K562 (cell line): ENCODE data around the gene CD164. TPM values are rescaled to one million over a fixed set of nuclear protein-coding genes. Genes with fewer than 3 reads are reported as not detected.

Experiments used
- BRD9 ChIP-seq: fragments of 450-650 bp; IDR thresholded peaks from 2 replicates; pipeline ENCODE4 v1.6.1; 2018; ENCODE audit warnings: low read depth; ENCODE audit not compliant: partially characterized antibody
- E2F1 ChIP-seq: sonication (generic); formaldehyde crosslinking; IDR thresholded peaks from 2 replicates; pipeline ENCODE4 v1.8.1; 2023; ENCODE audit warnings: mild to moderate bottlenecking, missing genetic modification reagents, moderate library complexity
- ESRRA ChIP-seq: fragments of 450-650 bp; IDR thresholded peaks from 2 replicates; pipeline ENCODE4 v1.6.1; 2014; ENCODE audit warnings: low read depth, mild to moderate bottlenecking, moderate library complexity, borderline replicate concordance
- HDAC6 ChIP-seq: IDR thresholded peaks from 2 replicates; pipeline ENCODE4 v1.6.1; 2012; ENCODE audit warnings: low read depth, mild to moderate bottlenecking, control low read depth, inconsistent platforms, low read length, moderate library complexity
- ID3 ChIP-seq, 2 experiments: fragments of 250-450 bp in 1 of 2; fragments of 450-650 bp in 1 of 2; sonication (Bioruptor Pico) in 1 of 2; IDR thresholded peaks; 2 replicates each; pipeline versions ENCODE4 v1.6.1 to v1.8.0; 2016 to 2021; ENCODE audit warnings: mild to moderate bottlenecking in 2 of 2, moderate library complexity in 2 of 2, missing compliant biosample characterization in 1 of 2, missing genetic modification characterization in 1 of 2
- KDM1A ChIP-seq, 2 experiments: fragments of 450-650 bp; IDR thresholded peaks; 2 replicates each; pipeline ENCODE4 v1.6.1; 2016; ENCODE audit warnings: mild to moderate bottlenecking in 2 of 2
- NFATC3 ChIP-seq: fragments of 450-650 bp; IDR thresholded peaks from 2 replicates; pipeline ENCODE4 v1.6.1; 2017; ENCODE audit warnings: mild to moderate bottlenecking
- NRF1 ChIP-seq, 2 experiments: fragments of 450-650 bp; IDR thresholded peaks in 1 of 2; conservative IDR thresholded peaks in 1 of 2; 2 replicates each; pipeline ENCODE4 v1.6.1; 2014; ENCODE audit warnings: mild to moderate bottlenecking in 2 of 2
- POU5F1 ChIP-seq: fragments of 150-350 bp; IDR thresholded peaks from 2 replicates; pipeline ENCODE4 v1.6.1; 2014; ENCODE audit warnings: borderline replicate concordance, low read length, low read depth, mild to moderate bottlenecking; ENCODE audit not compliant: partially characterized antibody
- RNF2 ChIP-seq: sonication (generic); IDR thresholded peaks from 2 replicates; pipeline ENCODE4 v1.6.1; 2016
- TRIM25 ChIP-seq: fragments of 450-650 bp; IDR thresholded peaks from 2 replicates; pipeline ENCODE4 v1.7.0; 2016; ENCODE audit warnings: borderline replicate concordance
- UBTF ChIP-seq, 2 experiments: IDR thresholded peaks; 2 replicates each; pipeline ENCODE4 v1.6.1; 2012; ENCODE audit warnings: improper control_type of control experiment in 2 of 2, low read depth in 2 of 2, low read length in 2 of 2, borderline replicate concordance in 1 of 2
- ZBTB9 ChIP-seq: fragments of 450-650 bp; formaldehyde crosslinking; IDR thresholded peaks from 2 replicates; pipeline ENCODE4 v1.4.0; 2020; ENCODE audit warnings: mild to moderate bottlenecking, moderate library complexity
- ZKSCAN8 ChIP-seq: fragments of 200-800 bp; sonication (Bioruptor generic); IDR thresholded peaks from 2 replicates; pipeline ENCODE4 v1.6.1; 2016; ENCODE audit warnings: missing genetic modification characterization, missing compliant biosample characterization
- polyA plus RNA-seq, 8 experiments: library from polyadenylated mRNA; depleted of rRNA in 4 of 8; stranded (reverse) in 5 of 8; unstranded in 3 of 8; fragments of >200 nt; fragmentation: Nextera tagmentation in 2 of 8; fragmentation: Illumina TruSeq in 1 of 8; extraction: Ambion mirVana in 2 of 8; extraction: Trizol in 1 of 8; gene quantifications; 2 replicates each; pipeline versions ENCODE4 v1.2.1 to v1.2.3, GENCODE V29; 2011 to 2014; ENCODE audit warnings: inconsistent platforms in 1 of 8, missing spikeins in 1 of 8
- total RNA-seq, 7 experiments: library from RNA; depleted of rRNA in 6 of 7; stranded (reverse); fragments of >200 nt in 6 of 7; fragmentation: Illumina TruSeq in 2 of 7; extraction: Trizol in 2 of 7; gene quantifications; 2 replicates each; pipeline versions ENCODE4 v1.2.1 to v1.2.3, GENCODE V29; 2011 to 2021; ENCODE audit warnings: low replicate concordance in 1 of 7
- TF ChIP-seq, protein P1 (sequence below): sonication (generic); formaldehyde crosslinking; IDR thresholded peaks from 2 replicates; pipeline ENCODE4 v1.8.0; 2022; ENCODE audit warnings: mild to moderate bottlenecking, missing genetic modification reagents, borderline replicate concordance

CD164 gene
- total and polyA plus RNA-seq, 9 of the 15 experiments (the other 6 are each of a cell fraction or from before 2014, with no cell fraction given), result 79.5 to 317 (median 165) TPM

- TF ChIP-seq NRF1 (conservative IDR thresholded peaks at IDR 0.05 in 1 of 2, IDR thresholded peaks at IDR 0.05 in 1 of 2) (peak; percentile 56 to 58), E2F1 (CRISPR knock-in tag) (peak; percentile 63; the same call in 1 of the 2 replicates), KDM1A (IDR thresholded peaks at IDR 0.05) (peak in 1 of 2 experiments; percentile 24; a peak in 1 of 4 replicates), ID3 (CRISPR knock-in tag; IDR thresholded peaks at IDR 0.05) (no peak), ID3 (tag; IDR thresholded peaks at IDR 0.05) (no peak), ZKSCAN8 (CRISPR knock-in tag) (no peak), ESRRA (peak; percentile 9; the same call in 1 of the 2 replicates), ZBTB9 (CRISPR knock-in tag) (0 out of 2 replicates have a peak, but pooled peaks have one; percentile 8), HDAC6 (no peak), NFATC3 (peak; percentile 18; the same call in 1 of the 2 replicates), RNF2 (0 out of 2 replicates have a peak, but pooled peaks have one; percentile 41), POU5F1 (no peak), BRD9 (peak; percentile 97), UBTF (IDR thresholded peaks at IDR 0.05; ENCODE audit: borderline replicate concordance in 1 of 2, low read depth in 2 of 2, low read length in 2 of 2) (0 out of 4 replicates have a peak, but pooled peaks of 1 of the 2 experiments have one; percentile 74), TRIM25 (no peak)
- TF ChIP-seq, protein P1, sequence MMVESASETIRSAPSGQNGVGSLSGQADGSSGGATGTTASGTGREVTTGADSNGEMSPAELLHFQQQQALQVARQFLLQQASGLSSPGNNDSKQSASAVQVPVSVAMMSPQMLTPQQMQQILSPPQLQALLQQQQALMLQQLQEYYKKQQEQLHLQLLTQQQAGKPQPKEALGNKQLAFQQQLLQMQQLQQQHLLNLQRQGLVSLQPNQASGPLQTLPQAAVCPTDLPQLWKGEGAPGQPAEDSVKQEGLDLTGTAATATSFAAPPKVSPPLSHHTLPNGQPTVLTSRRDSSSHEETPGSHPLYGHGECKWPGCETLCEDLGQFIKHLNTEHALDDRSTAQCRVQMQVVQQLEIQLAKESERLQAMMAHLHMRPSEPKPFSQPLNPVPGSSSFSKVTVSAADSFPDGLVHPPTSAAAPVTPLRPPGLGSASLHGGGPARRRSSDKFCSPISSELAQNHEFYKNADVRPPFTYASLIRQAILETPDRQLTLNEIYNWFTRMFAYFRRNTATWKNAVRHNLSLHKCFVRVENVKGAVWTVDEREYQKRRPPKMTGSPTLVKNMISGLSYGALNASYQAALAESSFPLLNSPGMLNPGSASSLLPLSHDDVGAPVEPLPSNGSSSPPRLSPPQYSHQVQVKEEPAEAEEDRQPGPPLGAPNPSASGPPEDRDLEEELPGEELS (CRISPR knock-in tag), result 0 out of 2 replicates have a peak, but pooled peaks have one; percentile 50
These were observed 540 bp upstream of the CD164 start (continued) for GRCh38 chr6:109382576-109383437.
